ENCODE results near the gene DOLPP1.

DOLPP1 gene

GRCh38 chr9:129064499-129064908 lies 16.4 kb upstream of the DOLPP1 start:
- no peak for DNase-seq (ENCODE audit: low read depth in 3 of 3)

- no peak for DNase-seq (ENCODE audit: low read depth in 3 of 3)
These were observed 12.8 kb upstream of the DOLPP1 start for GRCh38 chr9:129068110-129068509.

- peak; percentile 17 to 21 (median 19) for DNase-seq (ENCODE audit: low read depth in 3 of 3)
These were observed 11.7 kb upstream of the DOLPP1 start for GRCh38 chr9:129068990-129069861.

GRCh38 chr9:129069862-129070641 lies 10.9 kb upstream of the DOLPP1 start:
- DNase-seq (ENCODE audit: low read depth in 3 of 3), result no peak

GRCh38 chr9:129070696-129071525 lies 10.0 kb upstream of the DOLPP1 start:
- DNase-seq (ENCODE audit: low read depth in 3 of 3), result no peak

GRCh38 chr9:129071526-129072126 lies 9.3 kb upstream of the DOLPP1 start:
- DNase-seq (ENCODE audit: low read depth in 3 of 3), result no peak

GRCh38 chr9:129072171-129072570 lies 8.7 kb upstream of the DOLPP1 start:
- no peak for DNase-seq (ENCODE audit: low read depth in 3 of 3)

- DNase-seq (ENCODE audit: low read depth in 3 of 3), result no peak
These were observed 7.5 kb upstream of the DOLPP1 start for GRCh38 chr9:129073404-129073803.

GRCh38 chr9:129074106-129074505 lies 6.8 kb upstream of the DOLPP1 start:
- DNase-seq (ENCODE audit: low read depth in 3 of 3), result no peak

GRCh38 chr9:129075996-129076639 lies 4.8 kb upstream of the DOLPP1 start:
- no peak for DNase-seq (ENCODE audit: low read depth in 3 of 3)

- no peak for DNase-seq (ENCODE audit: low read depth in 3 of 3)
These were observed 4.3 kb upstream of the DOLPP1 start for GRCh38 chr9:129076640-129077037.

- no peak for DNase-seq (ENCODE audit: low read depth in 3 of 3)
These were observed 3.7 kb upstream of the DOLPP1 start for GRCh38 chr9:129077236-129077635.

- DNase-seq (ENCODE audit: low read depth in 3 of 3), result no peak
These were observed 2.0 kb upstream of the DOLPP1 start for GRCh38 chr9:129078691-129079503.

GRCh38 chr9:129079829-129080228 lies 1.1 kb upstream of the DOLPP1 start:
- no peak for DNase-seq (ENCODE audit: low read depth in 3 of 3)

GRCh38 chr9:129080298-129080600 lies 662 bp upstream of the DOLPP1 start:
- DNase-seq (ENCODE audit: low read depth in 3 of 3), result no peak

GRCh38 chr9:129081388-129081904 lies 535 bp downstream of the DOLPP1 start:
- no peak for DNase-seq (ENCODE audit: low read depth in 3 of 3)

- no peak for DNase-seq (ENCODE audit: low read depth in 3 of 3)
These were observed 3.2 kb downstream of the DOLPP1 start for GRCh38 chr9:129084087-129084486.

- no peak for DNase-seq (ENCODE audit: low read depth in 3 of 3)
These were observed 8.3 kb downstream of the DOLPP1 start for GRCh38 chr9:129089246-129089645.

- no peak for DNase-seq (ENCODE audit: low read depth in 3 of 3)
These were observed 12.9 kb downstream of the DOLPP1 start for GRCh38 chr9:129093602-129094386.

All from stimulated activated CD4-positive, alpha-beta T cell treated with anti-CD3 and anti-CD28 coated beads, TNF-alpha, amount 100 ng/mL, for 4 hours (primary cell).